GM21381 (cell line): ENCODE measurements around the gene ADCY1.
"Not testable (repeated sequence)": the region's sequence is repeated elsewhere in the genome, so short reads cannot be mapped to it uniquely, and the experiment has no call there.

Experiments
- ATAC-seq: cut with Tn5 transposase; IDR thresholded peaks from one replicate; pipeline ENCODE4 v1.9.1; 2021; ENCODE audit warnings: mild to moderate bottlenecking, moderate library complexity; ENCODE audit not compliant: unreplicated experiment

Gene ADCY1

DNA sequence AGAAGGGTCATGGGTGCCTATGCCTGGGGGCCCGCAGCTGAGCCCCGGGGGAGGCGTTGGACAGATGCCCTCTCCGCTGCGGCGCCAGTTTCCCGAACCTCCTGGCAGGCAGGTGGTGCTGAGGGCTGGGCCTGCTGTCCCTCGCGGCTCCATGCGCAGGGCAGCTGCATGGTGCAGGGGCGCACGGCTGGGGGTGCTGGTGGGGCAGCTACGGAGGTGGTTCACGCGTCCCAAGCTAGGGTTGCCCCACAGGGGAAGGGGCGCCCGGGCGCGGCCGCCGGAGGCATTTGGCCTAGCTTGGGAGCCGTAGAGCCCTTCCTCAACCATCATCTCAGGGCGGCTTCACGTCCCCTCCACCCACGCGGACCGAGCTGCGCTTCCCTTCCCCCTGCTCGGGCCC, 152.7 kb downstream of the ADCY1 start:
- ATAC-seq, result no peak

DNA sequence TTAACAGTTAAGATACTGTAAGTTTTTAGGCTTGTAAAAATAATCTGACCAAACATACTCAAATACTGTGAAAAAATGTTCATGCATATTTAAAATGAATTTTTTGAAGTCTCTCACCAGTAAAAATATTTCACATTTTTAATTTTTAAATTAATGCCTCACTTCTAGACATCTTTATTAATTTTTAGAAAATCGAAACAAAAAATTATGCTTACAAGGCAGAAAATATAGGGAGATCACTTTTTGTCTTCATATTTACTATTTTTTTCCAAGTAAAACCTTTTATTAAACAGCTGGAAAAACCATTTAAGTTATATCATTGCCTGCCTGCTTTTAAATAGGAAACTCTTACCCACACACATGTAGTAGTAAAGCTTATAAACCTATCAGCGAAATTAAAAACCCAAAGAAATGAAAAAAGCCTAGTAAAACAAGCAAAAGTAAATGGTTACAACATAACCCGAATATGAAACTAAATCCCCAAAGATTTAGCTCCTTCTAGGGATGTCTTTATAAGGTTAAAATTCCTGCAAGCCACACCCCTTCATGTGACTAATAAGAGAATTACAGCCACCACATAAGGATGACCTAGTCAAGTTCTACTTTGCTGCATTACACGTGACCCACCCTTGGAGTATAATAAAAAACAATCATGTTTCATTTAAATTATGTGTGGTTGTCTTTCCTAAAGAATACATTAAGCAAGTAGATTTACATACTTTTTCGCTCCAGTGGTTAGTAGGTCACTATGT, 157.7 kb downstream of the ADCY1 start:
- ATAC-seq, result not testable (repeated sequence)

DNA sequence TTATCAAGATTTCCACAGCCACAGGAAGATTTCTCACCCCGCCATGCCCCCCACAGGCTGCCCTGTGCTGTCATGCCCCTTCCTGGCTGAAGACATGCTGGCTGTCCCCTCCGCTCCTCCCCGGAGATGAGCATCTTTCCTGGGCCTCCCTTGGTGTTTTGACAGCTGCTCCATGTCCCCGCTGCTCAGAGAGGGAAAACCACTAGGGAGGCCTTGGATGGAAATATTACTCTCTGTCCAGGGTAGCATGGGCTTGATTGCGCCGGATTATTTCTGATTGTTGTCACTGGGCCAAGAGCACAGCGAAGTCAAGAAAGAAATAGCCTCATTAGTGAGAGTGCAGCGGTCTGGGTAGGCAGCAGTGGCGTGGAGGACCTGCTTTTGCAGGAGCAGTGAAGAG, 164.8 kb downstream of the ADCY1 start:
- ATAC-seq, result not testable (repeated sequence)

DNA sequence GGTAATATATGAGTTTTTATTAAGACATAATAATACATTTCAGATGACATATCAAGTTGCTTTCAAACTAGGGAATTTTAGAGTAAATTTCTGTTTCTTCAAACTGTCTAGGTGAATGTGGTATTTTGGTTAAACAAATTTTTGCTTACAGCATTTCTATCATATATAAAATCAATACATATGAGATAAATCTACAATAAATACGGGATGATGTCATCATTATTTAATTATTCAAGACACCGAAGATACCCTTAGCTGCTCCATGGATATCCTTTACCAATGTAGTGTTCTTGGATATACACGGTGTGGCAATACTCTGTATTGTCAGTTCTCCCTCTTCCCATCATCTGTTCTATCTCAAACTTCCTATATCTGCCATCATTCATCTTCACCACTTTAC, 166.4 kb downstream of the ADCY1 start:
- not testable (repeated sequence) for ATAC-seq

DNA sequence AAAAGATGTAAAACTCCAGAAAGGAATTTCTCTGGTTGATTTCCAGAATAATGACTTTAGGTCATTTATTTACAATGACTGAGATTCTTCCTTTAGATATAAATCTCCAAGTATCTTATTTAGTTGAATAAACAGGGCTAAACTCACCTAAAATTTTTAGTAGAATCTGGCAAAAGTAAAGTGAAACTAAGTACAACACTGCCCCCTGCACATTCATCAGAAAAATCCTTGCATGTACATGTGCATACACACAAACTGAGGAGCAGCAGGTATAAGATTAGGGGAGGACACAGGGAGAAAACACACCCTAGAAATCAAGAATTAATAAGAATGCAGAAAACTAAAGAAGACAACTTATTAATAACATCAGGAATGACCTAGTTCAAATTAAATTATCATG, 174.8 kb downstream of the ADCY1 start:
- ATAC-seq, result not testable (repeated sequence)

DNA sequence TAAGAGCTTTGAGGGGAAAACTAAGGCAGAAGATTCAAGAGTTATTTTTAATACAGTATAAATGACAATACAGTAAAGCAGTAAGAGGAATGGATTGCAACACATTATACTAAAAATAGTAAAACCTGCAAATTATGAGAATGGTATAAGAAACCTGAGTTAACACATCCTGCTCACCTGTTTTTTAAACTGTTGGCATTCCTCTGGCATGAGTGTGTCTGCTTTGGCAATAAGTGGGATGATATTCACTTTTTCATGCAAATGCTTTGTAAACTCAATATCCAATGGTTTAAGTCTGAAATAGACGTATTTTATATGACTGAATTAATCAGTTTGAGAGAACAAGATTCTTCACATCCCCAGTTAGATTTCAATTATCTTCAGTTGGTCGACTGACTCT, 177.2 kb downstream of the ADCY1 start:
- ATAC-seq, result not testable (repeated sequence)

DNA sequence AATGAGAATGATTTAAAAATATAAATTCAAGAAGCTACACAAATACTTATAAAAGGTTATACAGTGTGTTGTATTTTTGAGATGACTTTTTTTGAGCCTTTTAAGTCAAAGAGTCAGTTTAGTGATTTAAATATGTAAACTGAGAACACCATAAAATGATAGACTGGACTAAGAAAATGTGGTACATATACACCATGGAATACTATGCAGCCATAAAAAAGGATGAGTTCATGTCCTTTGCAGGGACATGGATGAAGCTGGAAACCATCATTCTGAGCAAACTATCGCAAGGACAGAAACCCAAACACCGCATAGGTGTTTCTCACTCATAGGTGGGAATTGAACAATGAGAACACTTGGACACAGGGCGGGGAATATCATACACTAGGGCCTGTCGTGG, 182.2 kb downstream of the ADCY1 start:
- not testable (repeated sequence) for ATAC-seq

DNA sequence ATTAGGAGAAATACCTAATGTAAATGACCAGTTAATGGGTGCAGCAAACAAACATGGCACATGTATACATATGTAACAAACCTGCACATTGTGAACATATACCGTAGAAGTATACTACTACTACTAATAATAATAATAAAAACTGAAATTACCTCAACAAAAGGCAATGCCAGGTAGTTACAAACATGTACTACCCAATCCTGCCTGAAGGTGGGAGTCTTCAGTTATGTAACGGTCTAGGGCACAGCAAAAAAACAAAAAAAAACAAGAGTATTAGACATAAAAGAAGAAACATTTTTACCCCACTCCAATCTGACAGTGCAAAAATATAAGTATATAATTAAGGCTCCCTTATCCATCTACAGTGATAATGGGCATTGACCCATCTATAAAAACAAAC, 182.6 kb downstream of the ADCY1 start:
- not testable (repeated sequence) for ATAC-seq

DNA sequence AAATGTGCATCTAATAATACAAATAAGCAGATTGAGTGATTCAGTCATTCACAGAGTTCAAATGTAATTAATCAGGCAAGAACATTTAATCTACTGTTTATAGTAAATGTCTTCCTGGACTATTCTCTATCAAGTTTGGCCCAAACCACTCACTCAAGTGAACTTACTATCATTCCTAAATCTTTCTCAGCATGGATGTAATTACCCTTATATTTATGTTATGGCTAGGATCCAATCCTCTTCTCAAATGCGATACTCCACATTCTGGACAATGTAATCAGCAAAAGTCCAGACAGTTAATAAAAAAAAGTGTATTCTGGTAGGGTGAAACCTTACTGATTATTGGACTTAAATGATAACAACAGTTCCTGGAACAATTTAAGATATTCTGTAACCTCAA, 185.3 kb downstream of the ADCY1 start:
- ATAC-seq, result not testable (repeated sequence)

DNA sequence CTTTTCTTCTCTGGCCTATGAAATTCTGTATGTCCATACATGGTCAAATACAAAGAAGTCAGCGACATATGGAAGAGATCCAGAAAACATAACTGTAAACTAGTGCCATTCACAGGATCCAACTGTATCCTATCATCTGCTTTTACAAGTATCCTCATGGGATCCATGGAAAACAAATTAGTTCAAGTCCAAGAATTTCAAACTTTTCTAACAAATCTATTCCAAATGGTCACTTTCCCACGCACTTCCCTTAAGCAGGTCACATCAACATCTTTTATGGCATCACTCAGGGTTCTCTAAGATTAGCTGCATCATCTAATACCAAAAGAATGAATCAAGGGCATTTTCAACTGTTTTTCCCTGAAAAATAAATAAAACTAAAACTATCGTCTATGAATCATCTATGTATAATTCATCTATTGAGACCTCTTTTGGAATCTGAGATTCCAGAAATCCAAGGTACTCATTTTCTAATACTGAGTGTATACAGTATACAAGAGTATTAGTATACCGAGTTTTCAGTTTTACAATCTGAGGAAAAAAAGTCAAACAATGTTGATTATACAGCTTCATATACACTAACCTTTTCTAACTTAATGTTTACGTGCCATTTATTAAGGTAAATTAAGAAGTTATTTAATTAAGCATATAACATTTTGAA, 187.5 kb downstream of the ADCY1 start:
- not testable (repeated sequence) for ATAC-seq

DNA sequence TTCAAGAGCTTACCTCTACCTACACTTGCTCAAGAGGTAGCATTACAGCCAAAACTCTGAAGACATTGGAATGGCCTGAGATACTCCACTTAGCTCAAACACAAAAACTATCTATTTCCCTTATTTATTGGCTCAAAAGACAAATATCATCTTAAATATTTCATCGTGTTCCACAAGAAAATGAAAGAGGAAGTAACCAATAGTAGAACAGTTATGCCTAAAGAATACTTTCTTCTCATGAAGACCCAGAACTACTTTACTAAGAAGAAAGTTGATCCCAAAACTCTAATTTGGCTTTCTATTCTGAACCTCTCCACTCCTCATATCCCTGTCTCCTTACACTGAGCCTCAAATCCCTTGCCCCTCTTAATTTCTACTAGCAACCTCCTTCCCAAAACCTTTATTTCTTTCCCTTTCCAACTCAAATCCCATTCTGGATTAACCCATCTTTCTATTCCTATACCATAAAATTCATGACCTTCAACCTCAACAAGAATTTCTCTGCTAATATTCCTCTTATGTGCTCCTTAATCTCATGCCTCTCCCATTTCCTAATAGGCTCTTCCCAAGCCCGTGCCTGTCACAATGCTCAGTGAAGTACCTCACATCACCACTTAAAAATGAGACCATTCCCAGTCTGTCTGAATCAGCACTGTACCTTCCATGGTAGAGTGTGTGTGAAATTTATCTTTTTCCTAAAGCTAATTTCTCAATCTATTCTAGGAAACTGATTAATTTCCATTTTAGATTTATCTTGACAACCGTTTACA, 188.2 kb downstream of the ADCY1 start:
- not testable (repeated sequence) for ATAC-seq

DNA sequence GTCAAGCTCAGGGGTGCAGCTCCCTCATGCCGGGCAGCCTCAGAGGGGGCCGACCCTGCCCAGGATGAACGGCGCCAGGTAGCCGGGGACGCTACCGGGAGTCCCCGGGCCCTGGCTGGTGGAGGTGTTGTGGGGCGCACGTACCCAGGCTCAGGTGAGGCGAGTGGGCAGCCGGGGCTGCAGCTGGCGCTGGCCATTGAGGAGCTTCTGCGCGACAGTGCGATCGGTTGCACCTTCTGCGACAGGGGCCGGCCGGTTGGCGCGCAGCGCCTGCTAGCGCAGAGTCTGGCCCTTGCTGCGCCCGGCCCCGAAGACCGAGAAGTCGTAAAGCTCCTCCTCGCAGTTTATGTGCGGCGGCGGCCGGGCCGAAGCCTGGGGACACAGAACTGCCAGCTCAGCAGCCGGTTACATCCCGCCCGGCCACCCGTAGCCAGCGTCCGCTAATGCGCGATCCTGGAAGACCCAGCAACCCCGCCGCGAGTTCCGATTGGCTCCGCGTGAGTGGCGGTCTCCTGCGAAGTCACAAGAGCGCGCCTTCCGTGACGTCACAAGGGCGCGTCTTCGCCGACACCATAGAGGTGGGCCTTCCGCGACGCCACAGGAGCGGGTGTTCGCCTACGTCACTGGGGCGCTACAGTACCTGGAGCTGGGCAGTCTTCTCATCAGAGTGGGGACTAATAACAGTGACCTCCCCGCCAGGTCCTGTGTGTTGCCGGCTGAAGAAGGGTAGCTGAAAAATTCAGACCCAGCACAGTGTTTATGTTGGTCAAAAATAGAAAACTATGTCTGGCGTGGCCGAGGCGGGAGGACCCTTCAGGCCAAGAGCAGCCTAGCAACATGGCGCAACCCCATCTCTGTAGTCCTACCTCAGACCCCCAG, 194.6 kb downstream of the ADCY1 start:
- peak; percentile 100 for ATAC-seq

DNA sequence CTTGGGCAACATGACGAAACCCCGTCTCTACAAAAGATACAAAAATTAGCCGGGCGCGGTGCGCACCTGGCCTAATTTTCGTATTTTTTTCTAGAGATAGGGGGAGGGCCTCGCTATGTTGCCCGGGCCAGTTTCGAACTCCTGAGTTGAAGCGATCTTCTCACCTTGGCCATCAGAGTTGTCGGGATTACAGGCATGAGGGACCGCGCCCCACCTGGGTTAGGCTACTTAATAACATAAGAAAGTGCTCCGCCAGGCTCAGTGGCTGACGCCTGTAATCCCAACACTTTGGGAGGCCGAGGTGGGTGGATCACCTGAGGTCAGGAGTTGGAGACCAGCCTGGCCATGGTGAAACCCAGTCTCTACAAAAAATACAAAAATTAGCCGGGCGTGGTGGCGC, 195.5 kb downstream of the ADCY1 start:
- ATAC-seq, result not testable (repeated sequence)
